Natural killer cell (primary cell): Measurements from ENCODE around the gene GABRB3. TPM values are rescaled to one million over a fixed set of nuclear protein-coding genes. Genes with fewer than 3 reads are reported as not detected.

Experiments used
- ATAC-seq, 3 donors: fragments of 150-1000 bp in 2 of 3; fragments of 200-7000 bp in 1 of 3; cut with Tn5 transposase; 1 replicate in 1 of 3; 2 replicates in 2 of 3; pipeline ENCODE4 v1.10.0; 2021; ENCODE audit warnings: mild to moderate bottlenecking in 2 of 3, moderate library complexity in 2 of 3
- DNase-seq, 2 donors: peaks; one replicate each; pipeline versions ENCODE4 v3.0.0 to v3.0.0-alpha.2; 2013 to 2021; ENCODE audit warnings: mixed read lengths in 1 of 2
- H3K27ac ChIP-seq: one replicate; pipeline ENCODE4 v1.5.1; 2013; ENCODE audit warnings: mild to moderate bottlenecking, low read length
- H3K27me3 ChIP-seq: one replicate; pipeline ENCODE4 v1.6.1; 2013; ENCODE audit warnings: low read length; ENCODE audit not compliant: control insufficient read depth, insufficient read depth
- H3K36me3 ChIP-seq: one replicate; pipeline ENCODE4 v1.6.1; 2013; ENCODE audit warnings: low read length; ENCODE audit not compliant: control insufficient read depth, insufficient read depth
- H3K4me1 ChIP-seq: one replicate; pipeline ENCODE4 v1.6.1; 2013; ENCODE audit warnings: low read length; ENCODE audit not compliant: control insufficient read depth, insufficient read depth
- H3K4me3 ChIP-seq: one replicate; pipeline ENCODE4 v1.5.1; 2013; ENCODE audit warnings: low read length
- H3K9me3 ChIP-seq: one replicate; pipeline ENCODE4 v1.6.1; 2013; ENCODE audit warnings: low read length; ENCODE audit not compliant: control insufficient read depth, insufficient read depth
- H3K27ac Mint-ChIP-seq, 2 donors: one replicate each; pipeline ENCODE4 v1.8.0; 2022; ENCODE audit warnings: mild to moderate bottlenecking in 2 of 2, mixed read lengths in 2 of 2, moderate library complexity in 1 of 2
- H3K27me3 Mint-ChIP-seq, 2 donors: one replicate each; pipeline ENCODE4 v1.8.0; 2022; ENCODE audit warnings: low read depth in 2 of 2, mixed read lengths in 2 of 2
- H3K36me3 Mint-ChIP-seq: one replicate; pipeline ENCODE4 v1.8.0; 2022; ENCODE audit warnings: mixed read lengths
- H3K4me1 Mint-ChIP-seq, 2 donors: one replicate each; pipeline ENCODE4 v1.8.0; 2022; ENCODE audit warnings: mixed read lengths in 2 of 2
- H3K4me3 Mint-ChIP-seq: one replicate; pipeline ENCODE4 v1.8.0; 2022; ENCODE audit warnings: mild to moderate bottlenecking, moderate library complexity, mixed read lengths
- H3K9me3 Mint-ChIP-seq, 2 donors: one replicate each; pipeline ENCODE4 v1.8.0; 2022; ENCODE audit warnings: mixed read lengths in 2 of 2
- CTCF ChIP-seq: fragments of 200-600 bp; IDR thresholded peaks from one replicate; pipeline ENCODE4 v1.8.0; 2022; ENCODE audit warnings: antibody characterized with exemption
- WGBS: methylation state at CpG from one replicate; pipeline ENCODE4 v1.1.7; 2013; ENCODE audit warnings: missing lambda C conversion rate; ENCODE audit not compliant: insufficient coverage; 5-methylcytosine and 5-hydroxymethylcytosine counted together
- intact Hi-C: fragments of 100-400 bp; cut with micrococcal nuclease; formaldehyde crosslinking; loops from one replicate; pipeline ENCODE4 v1.14.2; 2022
- total RNA-seq, 4 donors: library from RNA; stranded (reverse); fragments of 120-200 nt in 1 of 4; gene quantifications; one replicate each; pipeline versions ENCODE4 v1.2.3 to v1.2.4, GENCODE V29; 2013 to 2022

Gene GABRB3
- total RNA-seq, 3 donors from 2014 or later (not counting 1 experiment from before 2014, with no cell fraction given): not detected

- DNase-seq (no peak), ATAC-seq (no peak)
- Histone ChIP-seq H3K36me3 (no peaks in the 10 kb centered on the region), H3K9me3 (peaks cover 8% of the 10 kb centered on the region), H3K4me1 (no peaks in the 10 kb centered on the region), H3K4me3 (no peak overlapping the region), H3K27ac (no peak overlapping the region), H3K27me3 (no peaks in the 10 kb centered on the region)
- H3K9me3 Mint-ChIP-seq: peaks cover 12 to 22% of the 10 kb centered on the region in 2 donors
- H3K36me3 Mint-ChIP-seq: peaks cover 15% of the 10 kb centered on the region
- no peak for TF ChIP-seq CTCF
- H3K27ac Mint-ChIP-seq: no peak overlapping the region
- 55% methylated on average over 2 of the region's 2 CpGs for WGBS
- H3K4me3 Mint-ChIP-seq: no peak overlapping the region
- no peaks in the 10 kb centered on the region for H3K27me3 Mint-ChIP-seq
- intact Hi-C loops: no loop called here
- no peaks in the 10 kb centered on the region for H3K4me1 Mint-ChIP-seq
Measured at GRCh38 chr15:26690778-26691177, 82.1 kb downstream of the GABRB3 start.

GRCh38 chr15:26689462-26689861, 83.4 kb downstream of the GABRB3 start:
- Mint-ChIP-seq H3K27me3 (no peaks in the 10 kb centered on the region), H3K9me3 (peaks cover 14 to 19% of the 10 kb centered on the region in 2 donors), H3K36me3 (peaks cover 9% of the 10 kb centered on the region), H3K27ac (no peak overlapping the region), H3K4me1 (no peaks in the 10 kb centered on the region), H3K4me3 (no peak overlapping the region)
- TF ChIP-seq CTCF: no peak
- Histone ChIP-seq H3K27ac (no peak overlapping the region), H3K4me3 (no peak overlapping the region), H3K4me1 (no peaks in the 10 kb centered on the region), H3K9me3 (peaks cover 8% of the 10 kb centered on the region), H3K36me3 (no peaks in the 10 kb centered on the region), H3K27me3 (no peaks in the 10 kb centered on the region)
- WGBS: 62% methylated on average over 6 of the region's 7 CpGs
- no peak for DNase-seq
- ATAC-seq: no peak
- intact Hi-C loops: no loop called here

GRCh38 chr15:26686547-26687187, 86.2 kb downstream of the GABRB3 start:
- Mint-ChIP-seq H3K36me3 (no peaks in the 10 kb centered on the region), H3K27ac (no peak overlapping the region), H3K4me1 (no peaks in the 10 kb centered on the region), H3K9me3 (peaks cover 14 to 17% of the 10 kb centered on the region in 2 donors), H3K27me3 (no peaks in the 10 kb centered on the region), H3K4me3 (no peak overlapping the region)
- no peaks in the 10 kb centered on the region for H3K36me3 ChIP-seq
- no peaks in the 10 kb centered on the region for H3K4me1 ChIP-seq
- no peak for ATAC-seq
- TF ChIP-seq CTCF: no peak
- H3K27ac ChIP-seq: no peak overlapping the region
- 89% methylated on average over 11 of the region's 11 CpGs for WGBS
- intact Hi-C loops: no loop called here
- H3K4me3 ChIP-seq: no peak overlapping the region
- no peak for DNase-seq
- no peaks in the 10 kb centered on the region for H3K27me3 ChIP-seq
- H3K9me3 ChIP-seq: peaks cover 22% of the 10 kb centered on the region

- no peak for DNase-seq
- Histone ChIP-seq H3K9me3 (peaks cover 14% of the 10 kb centered on the region), H3K36me3 (no peaks in the 10 kb centered on the region), H3K4me1 (no peaks in the 10 kb centered on the region), H3K27ac (no peak overlapping the region), H3K4me3 (no peak overlapping the region), H3K27me3 (no peaks in the 10 kb centered on the region)
- ATAC-seq: no peak
- Mint-ChIP-seq H3K27ac (no peak overlapping the region), H3K4me3 (no peak overlapping the region), H3K4me1 (no peaks in the 10 kb centered on the region), H3K9me3 (peaks cover 16 to 28% of the 10 kb centered on the region in 2 donors), H3K36me3 (no peaks in the 10 kb centered on the region), H3K27me3 (no peaks in the 10 kb centered on the region)
- intact Hi-C loops: no loop called here
- 55% methylated on average over 3 of the region's 5 CpGs for WGBS
- no peak for TF ChIP-seq CTCF
Measured at GRCh38 chr15:26682598-26683164, 90.2 kb downstream of the GABRB3 start.
